GM12801 (cell line): Measurements from ENCODE around the gene NCKAP5.

Experiments used
- CTCF ChIP-seq: IDR thresholded peaks from one replicate; pipeline ENCODE4 v1.5.1; 2011; ENCODE audit warnings: control low read depth; ENCODE audit not compliant: insufficient read length; ENCODE audit errors: extremely low read depth

Gene NCKAP5

GRCh38 chr2:133364636-133365035 is 203.6 kb downstream of the NCKAP5 start:
- no peak for TF ChIP-seq CTCF

- TF ChIP-seq CTCF: no peak
Observed at GRCh38 chr2:133363884-133364283, 204.4 kb downstream of the NCKAP5 start.

GRCh38 chr2:133362061-133362476 is 206.2 kb downstream of the NCKAP5 start:
- TF ChIP-seq CTCF: no peak

GRCh38 chr2:133360882-133361281 is 207.4 kb downstream of the NCKAP5 start:
- no peak for TF ChIP-seq CTCF

GRCh38 chr2:133360190-133360589 is 208.1 kb downstream of the NCKAP5 start:
- no peak for TF ChIP-seq CTCF

- no peak for TF ChIP-seq CTCF
Observed at GRCh38 chr2:133352719-133353118, 215.5 kb downstream of the NCKAP5 start.

- no peak for TF ChIP-seq CTCF
Observed at GRCh38 chr2:133346654-133347053, 221.6 kb downstream of the NCKAP5 start.

- no peak for TF ChIP-seq CTCF
Observed at GRCh38 chr2:133345638-133346037, 222.6 kb downstream of the NCKAP5 start.
